LHCN-M2 (cell line): ENCODE results near the gene TMEM198. TPM values are rescaled to one million over a fixed set of nuclear protein-coding genes. Genes with fewer than 3 reads are reported as not detected.

Experiments
- DNase-seq: peaks from one replicate; pipeline ENCODE4 v3.0.0-alpha.2; 2012; ENCODE audit warnings: low read depth
- total RNA-seq: library from RNA; depleted of rRNA; stranded (reverse); fragments of >200 nt; gene quantifications from 2 replicates; pipeline ENCODE4 v1.2.3, GENCODE V29; 2014; rRNA removed

TMEM198 gene
- total RNA-seq, 1 experiment from 2014 or later = 4.2 TPM

DNA sequence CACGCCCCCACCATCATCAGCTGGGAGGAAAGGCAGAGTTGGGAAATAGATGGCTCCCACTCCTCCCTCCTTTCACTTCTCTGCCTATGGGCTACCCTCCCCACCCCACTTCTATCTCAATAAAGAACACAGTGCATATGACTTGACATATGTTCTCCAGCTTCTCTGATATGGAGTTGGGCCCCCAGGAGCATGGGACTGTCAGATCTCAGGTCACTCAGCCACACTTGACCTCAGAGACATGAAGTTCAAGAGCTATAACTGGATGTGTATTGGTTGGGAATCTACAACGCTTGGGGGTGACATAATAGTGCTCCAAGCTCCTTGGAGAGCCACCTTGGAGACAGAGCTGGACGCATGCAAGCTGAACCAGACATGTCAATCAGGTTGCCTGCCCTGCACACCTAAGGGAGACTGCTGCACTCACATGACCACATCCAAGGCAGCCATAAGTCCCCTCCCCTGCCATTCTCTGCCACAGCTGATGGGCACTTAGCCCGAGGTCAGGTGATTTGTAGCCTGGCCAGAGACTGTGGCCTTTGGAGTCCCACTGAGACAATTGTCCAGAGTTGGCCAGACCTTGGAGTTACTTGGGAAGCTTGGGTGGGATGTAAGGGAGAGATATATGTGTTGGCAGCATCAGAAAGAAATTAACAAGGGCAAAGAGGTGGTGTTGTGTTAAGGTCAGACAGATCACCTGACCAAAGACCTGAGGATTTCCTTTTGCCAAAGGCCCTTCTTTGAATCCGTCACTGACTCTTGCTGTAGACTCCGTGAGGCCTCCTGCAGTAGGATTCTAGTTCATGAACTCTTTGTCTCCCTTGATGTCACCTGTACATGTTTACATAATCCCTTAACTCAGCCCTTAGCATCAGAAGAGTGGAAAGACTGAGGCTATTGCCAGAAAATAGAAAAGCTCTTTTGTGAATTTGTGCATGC is 32.0 kb downstream of the TMEM198 start:
- DNase-seq = no peak

DNA sequence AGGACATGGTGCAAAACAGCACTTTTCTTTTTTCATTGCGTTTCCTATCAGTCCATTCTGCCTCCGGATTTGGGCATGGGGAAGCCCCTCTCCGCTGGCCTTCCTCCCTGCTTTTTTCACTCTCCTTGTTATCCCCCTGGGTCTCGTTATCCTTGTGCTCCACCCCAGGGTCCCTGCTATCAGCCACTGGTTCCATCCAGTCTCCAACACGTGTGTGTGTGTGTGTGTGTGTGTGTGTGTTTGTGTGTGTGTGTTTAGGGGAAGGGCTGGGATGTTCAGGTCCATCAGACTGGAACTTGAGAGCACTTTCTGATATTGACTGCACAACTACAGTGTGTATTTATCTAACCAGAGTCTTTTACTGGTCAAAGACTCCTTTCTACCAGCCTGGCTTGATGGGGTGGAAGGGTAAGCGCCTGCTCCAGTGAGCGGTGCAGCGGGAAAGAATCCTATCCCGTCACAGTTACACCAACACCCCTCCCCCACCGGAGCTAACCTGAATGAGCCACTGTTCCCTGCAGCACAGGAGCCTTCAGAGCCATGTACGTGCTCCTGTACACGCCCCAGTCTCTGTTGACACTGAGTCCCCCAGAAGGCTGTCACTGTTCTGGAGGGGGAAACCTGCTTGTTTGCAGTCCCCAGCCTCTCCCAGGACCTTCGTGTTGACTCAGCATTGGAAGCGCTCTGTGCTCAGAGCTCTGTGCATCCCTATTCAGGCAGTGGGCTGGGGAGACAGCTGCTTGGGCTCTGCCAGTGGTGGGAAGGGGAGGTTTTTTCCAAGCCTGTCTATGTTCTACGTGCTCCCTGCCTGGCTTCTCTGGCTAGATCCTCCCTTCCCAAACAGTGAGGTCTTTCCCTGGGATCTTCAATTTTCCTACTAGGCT is 32.9 kb downstream of the TMEM198 start:
- no peak for DNase-seq

DNA sequence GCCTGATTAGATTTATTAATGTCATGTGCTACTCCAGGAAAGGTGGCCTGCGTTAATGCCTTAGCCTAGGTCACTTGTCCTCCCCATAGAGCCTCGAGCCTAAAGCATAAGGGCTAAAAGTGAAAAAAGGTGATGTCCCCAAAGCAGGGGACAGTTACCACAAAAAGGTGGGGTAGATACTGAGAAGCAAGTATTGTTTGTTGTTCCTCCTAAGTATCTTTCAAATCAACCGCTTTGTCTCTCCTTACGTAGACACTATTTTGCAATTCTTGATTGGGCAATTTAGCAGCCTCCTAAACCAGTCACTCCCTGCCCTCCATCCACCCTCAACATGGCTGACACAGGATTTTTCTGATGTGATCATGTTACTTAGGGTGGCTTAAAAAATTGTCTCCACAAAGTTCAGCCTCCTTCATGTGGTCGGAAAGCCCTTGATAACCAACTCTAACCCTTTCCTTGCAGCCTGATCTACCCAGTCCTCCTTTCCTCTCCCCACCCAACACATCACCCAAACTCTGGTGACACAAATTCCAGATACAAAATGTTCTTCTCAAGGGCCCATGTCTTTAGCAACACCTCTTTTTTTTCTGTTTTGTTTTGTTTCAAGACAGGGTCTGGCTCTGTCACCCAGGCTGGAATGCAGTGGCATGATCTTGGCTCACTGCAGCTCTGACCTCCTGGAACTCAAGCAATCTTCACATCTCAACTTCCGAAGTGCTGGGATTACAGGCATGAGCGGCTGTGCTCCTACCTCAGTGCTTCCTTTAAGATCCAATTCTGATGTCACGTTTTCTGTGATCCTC is 35.2 kb downstream of the TMEM198 start:
- peak; percentile 42 for DNase-seq

DNA sequence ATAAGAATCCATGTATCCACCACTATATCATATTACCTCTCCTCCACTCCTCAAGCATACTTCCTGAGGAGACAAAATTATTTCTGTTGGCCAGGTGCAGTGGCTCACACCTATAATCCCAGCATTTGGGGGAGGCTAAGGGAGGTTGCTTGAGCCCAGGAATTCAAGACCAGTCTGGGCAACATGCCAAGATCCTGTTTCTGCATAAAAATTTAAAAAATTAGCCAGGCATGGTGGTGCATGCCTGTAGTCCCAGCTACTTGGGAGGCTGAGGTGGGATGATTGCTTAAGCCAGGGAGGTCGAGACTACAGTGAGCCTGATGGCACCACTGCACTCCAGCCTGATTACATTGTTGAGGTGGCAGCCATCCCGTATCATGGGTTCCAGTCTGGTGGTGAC is 37.5 kb downstream of the TMEM198 start:
- no peak for DNase-seq

DNA sequence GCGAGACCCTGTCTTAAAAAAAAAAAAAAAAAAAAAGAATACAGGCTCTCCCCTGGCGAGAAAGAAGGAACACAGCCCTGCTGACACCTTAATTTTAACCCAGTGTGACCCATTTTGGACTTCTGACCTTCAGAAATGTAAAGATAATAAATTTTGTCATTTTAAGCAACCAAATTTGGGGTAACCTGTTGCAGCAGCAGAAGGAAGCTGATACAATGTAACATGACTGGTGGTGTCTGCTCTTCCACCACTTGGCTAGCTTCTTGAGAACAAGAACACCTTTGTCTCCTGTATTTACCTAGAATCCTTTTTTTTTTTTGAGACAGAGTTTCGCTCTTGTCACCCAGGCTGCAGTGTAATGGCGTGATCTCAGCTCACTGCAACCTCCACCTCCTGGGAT is 47.3 kb downstream of the TMEM198 start:
- no peak for DNase-seq

DNA sequence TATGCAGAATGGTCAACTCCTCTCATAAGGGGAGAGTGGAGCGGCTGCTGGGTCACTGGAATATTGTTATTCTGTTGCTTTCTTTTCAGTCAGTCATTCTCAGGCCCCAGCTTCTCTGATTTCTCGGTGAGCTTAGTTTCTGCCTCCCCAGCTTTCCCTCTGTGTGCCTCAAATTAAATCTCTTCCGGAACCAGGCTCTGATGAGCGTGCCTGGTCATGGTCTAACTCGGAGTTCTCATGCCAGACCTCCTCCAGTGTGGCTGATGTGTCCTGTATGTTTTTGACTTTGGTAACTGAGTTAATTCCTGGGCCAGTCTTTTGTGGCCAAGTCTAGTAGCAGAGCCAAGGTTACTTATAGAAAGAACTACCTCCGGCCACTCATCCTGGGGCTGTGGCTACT is 48.9 kb downstream of the TMEM198 start:
- DNase-seq = no peak

DNA sequence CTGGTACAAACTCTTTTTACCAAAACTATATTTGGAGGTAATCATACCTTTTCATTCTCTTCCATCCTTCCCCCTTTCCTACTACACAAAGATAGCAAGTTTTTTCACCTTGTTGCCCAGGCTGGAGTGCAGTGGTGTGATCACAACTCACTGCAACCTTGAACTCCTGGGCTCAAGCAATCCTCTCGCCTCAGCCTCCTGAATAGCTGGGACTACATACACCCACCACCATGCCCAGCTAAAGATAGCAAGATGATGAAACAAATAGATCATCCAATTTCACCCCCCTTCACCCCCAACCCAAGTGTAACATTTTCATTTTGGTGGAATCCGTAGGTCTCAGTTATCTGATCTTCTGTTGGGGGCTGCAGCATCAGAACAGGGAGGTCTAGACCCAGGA is 49.3 kb downstream of the TMEM198 start:
- no peak for DNase-seq

DNA sequence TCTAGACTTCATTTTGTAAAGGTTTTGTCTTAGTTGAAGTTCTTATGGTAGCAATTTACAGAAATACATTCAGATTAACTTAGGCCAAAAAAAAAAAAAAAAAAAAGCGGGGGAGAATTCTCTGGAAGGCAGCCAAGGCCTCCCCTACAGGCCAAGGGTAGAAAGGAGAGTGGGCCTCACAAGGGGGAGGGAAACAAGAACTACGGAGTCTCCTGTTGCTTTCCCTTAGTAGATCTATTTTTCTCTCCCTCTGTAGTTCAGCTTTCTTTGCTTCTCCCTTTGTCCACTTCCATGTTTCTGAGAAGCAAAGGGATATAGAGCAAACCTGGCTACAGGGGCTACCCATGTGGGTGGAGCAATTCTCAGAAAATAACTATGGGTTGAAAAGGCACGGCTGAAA is 51.4 kb downstream of the TMEM198 start:
- no peak for DNase-seq

DNA sequence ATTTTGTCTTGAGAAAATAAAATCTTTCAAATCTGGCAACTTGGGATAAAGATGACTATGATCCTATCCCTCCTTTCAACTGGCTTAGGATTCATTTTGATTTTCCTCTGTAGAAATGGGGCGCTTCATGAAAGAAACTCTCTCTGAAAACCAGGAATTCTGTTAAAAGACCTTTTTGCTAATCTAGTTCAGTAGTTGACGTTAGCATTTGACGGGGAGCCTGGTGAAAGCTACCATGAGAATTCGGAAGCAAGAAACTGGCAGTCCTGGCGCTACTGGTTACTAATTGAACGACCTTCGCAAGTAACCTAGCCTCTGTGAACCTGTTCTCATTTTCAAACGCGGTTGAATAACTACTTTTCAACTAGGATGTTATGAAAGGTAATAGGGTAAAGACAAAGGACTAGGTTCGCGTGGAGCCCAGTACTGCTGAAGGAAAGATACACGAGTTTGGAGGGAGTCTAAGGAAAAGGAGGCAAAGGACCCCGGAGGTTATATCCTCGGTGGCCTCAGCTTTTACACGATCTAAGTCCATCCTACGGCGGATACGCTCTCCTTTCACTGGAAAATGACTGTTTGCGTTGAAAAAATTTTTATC is 53.2 kb downstream of the TMEM198 start:
- peak; percentile 23 for DNase-seq

DNA sequence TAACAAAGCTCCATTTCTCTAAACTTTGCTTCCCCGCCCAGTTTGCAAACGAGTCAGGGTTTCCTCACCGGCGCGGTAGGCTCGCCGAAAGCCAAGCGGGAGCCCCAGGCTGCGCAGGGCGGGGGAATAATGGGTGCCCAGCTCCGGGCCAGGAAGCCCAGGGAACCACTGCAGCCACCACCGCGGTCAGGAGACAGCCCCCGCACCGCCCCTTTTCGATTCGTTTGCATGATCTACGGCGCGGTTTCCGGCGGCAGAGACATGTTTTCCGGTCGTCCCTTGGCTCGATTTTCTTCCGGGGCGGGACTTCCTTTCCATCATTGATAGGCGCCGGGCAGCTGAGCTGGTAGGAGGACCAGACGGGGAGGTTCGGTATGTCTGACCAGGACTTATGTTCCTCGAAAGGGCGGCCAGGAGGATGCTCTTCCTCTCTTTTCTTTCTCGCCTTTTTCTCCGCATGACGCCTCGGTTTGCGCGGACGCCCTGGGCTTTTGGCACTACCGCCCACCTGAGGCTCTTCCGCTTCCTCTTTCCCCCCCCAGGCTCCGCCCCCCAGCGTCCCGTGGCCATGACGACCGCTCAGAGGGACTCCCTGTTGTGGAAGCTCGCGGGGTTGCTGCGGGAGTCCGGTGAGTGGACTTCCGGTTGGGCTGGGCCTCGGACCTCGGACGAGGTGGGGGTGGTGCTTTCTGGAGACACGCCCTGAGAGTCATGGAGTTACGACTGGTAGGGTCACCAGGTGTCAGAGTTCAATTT is 53.9 kb downstream of the TMEM198 start, which contains the start of gene STK11IP:
TSS of gene STK11IP (plus strand) at position 306 of the 756 bp plus-strand sequence. CDS start at position 569, 263 bp downstream.
- peak; percentile 97 for DNase-seq

DNA sequence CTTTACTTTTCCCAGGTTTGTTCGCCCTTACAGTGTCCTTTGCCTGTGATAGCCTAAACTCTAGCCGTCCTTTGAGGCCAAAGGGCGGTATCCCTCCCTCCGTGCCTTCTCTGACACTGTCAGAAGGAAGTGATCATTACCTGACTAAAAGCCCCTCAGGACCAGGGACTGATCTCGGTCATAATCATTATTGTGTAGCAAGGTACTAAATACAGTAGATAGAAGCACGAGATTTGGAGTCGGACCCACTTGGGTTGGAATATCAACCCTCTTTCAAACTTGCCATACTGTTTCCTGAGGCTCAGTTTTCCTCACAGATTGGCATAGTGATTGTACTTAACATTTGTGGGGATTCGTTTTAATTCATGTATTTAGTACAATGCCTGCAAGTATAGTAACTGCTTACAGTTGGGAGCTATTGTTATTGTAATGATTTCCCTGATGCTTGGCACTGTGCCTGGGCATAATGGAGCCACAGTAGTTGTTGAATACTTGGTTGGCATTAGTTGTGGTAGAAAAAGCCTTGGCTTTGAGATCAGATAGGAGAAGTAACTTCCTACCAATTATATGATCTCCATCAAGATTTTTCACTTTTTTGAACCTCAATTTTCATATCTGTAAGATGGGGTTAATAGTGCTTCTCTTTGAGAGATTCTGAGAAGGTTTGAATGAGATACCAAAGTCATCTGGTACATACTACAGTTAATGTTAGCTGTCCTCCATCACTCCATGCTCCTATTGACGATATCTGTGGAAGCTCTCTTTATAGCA is 54.7 kb downstream of the TMEM198 start:
- no peak for DNase-seq

Other genes starting within 250 kb of the TMEM198 start
- gene PTPRN, start 234.6 kb upstream of the TMEM198 start, total RNA-seq = 1.5 and 2.8 TPM in 2 replicates
- gene RESP18, start 211.3 kb upstream of the TMEM198 start, total RNA-seq = not detected in 2 replicates
- gene DNPEP, start 156.1 kb upstream of the TMEM198 start, total RNA-seq = 55.0 and 63.7 TPM in 2 replicates
- 863 and 1,551 TPM in 2 replicates for gene DES, start 125.7 kb upstream of the TMEM198 start, total RNA-seq
- 36.2 and 41.5 TPM in 2 replicates for gene SPEG, start 109.2 kb upstream of the TMEM198 start, total RNA-seq
- gene GMPPA, start 45.1 kb upstream of the TMEM198 start, total RNA-seq = 64.4 and 65.7 TPM in 2 replicates
- not detected in 2 replicates for gene ASIC4, start 29.5 kb upstream of the TMEM198 start, total RNA-seq
- gene CHPF, start 219 bp upstream of the TMEM198 start, total RNA-seq = 246 and 264 TPM in 2 replicates
- gene OBSL1, start 27.5 kb downstream of the TMEM198 start, total RNA-seq = 62.1 and 69.0 TPM in 2 replicates
- gene INHA, start 28.3 kb downstream of the TMEM198 start, total RNA-seq = not detected in 2 replicates
- gene STK11IP, start 53.8 kb downstream of the TMEM198 start, total RNA-seq = 11.6 and 13.2 TPM in 2 replicates
- 2.8 and 2.9 TPM in 2 replicates for gene SLC4A3, start 83.6 kb downstream of the TMEM198 start, total RNA-seq